ENCODE data around the gene DISP3. TPM values are rescaled to one million over a fixed set of nuclear protein-coding genes. Genes with fewer than 3 reads are reported as not detected.

The DISP3 gene
- total RNA-seq, 2 experiments from 2014 or later, result 0.63 to 0.65 TPM

- ChIA-PET POLR2A (interaction anchor here (1.1 kb wide), 1 partner anchor 24 kb away, joined by 3 read pairs; no protein-coding TSS in a partner anchor), CTCF (no interaction called here)
- H3K27me3 Mint-ChIP-seq, result peaks cover 17% of the 10 kb centered on the region
- TF ChIP-seq CTCF (IDR thresholded peaks at IDR 0.05), result no peak
- intact Hi-C loops (cut with micrococcal nuclease), result no loop called here
- H3K9me3 Mint-ChIP-seq, result peaks cover 18% of the 10 kb centered on the region
- no peaks in the 10 kb centered on the region for H3K4me1 Mint-ChIP-seq (ENCODE audit: low read depth)
- H3K36me3 Mint-ChIP-seq (ENCODE audit: low read depth), result peaks cover 8% of the 10 kb centered on the region
- DNase-seq (peak; percentile 23), ATAC-seq (peak; percentile 56)
- H3K4me3 Mint-ChIP-seq, result peak overlapping the region; percentile 46
- no peak overlapping the region for H3K27ac Mint-ChIP-seq
These were observed 22.5 kb downstream of the DISP3 start for GRCh38 chr1:11501491-11501897.

DNA sequence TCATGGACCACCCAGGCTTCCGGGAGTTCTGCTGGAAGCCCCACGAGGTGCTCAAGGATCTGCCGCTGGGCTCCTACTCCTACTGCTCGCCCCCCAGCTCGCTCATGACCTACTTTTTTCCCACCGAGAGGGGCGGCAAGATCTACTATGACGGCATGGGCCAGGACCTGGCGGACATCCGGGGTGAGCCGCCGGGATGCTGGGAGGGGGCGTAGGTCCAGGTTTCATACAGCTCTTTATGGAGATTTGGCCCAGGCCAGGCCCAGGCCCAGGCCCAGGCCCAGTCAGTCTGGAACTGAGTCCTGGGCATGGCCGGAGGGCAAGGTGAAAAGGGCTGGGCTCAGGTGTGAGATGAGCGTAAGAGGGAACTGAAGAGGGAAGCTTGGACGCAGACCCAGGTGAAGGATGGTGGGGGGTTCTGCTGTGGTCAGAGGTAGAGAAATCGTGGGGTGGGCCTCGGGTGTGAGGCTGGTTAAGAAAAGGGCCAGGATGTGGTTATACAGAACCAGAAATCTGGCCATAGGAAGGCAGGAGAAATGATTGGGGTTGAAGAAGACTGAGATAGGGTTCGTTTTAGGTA lies 23.0 kb downstream of the DISP3 start:
- Mint-ChIP-seq H3K9me3 (peaks cover 21% of the 10 kb centered on the region), H3K27me3 (peaks cover 17% of the 10 kb centered on the region), H3K4me1 (ENCODE audit: low read depth) (no peaks in the 10 kb centered on the region), H3K27ac (no peak overlapping the region), H3K36me3 (ENCODE audit: low read depth) (peaks cover 8% of the 10 kb centered on the region), H3K4me3 (peak overlapping the region; percentile 46)
- DNase-seq (no peak), ATAC-seq (no peak)
- ChIA-PET CTCF (no interaction called here), POLR2A (interaction anchor here (1.1 kb wide), 1 partner anchor 24 kb away, joined by 3 read pairs; no protein-coding TSS in a partner anchor)
- no peak for TF ChIP-seq CTCF (IDR thresholded peaks at IDR 0.05)
- intact Hi-C loops (cut with micrococcal nuclease), result no loop called here

GRCh38 chr1:11502516-11502915 lies 23.6 kb downstream of the DISP3 start:
- TF ChIP-seq CTCF (IDR thresholded peaks at IDR 0.05), result no peak
- intact Hi-C loops (cut with micrococcal nuclease), result no loop called here
- ATAC-seq (no peak), DNase-seq (no peak)
- Mint-ChIP-seq H3K4me3 (peak overlapping the region; percentile 46), H3K27me3 (peaks cover 17% of the 10 kb centered on the region), H3K9me3 (peaks cover 21% of the 10 kb centered on the region), H3K27ac (no peak overlapping the region), H3K36me3 (ENCODE audit: low read depth) (peaks cover 8% of the 10 kb centered on the region), H3K4me1 (ENCODE audit: low read depth) (no peaks in the 10 kb centered on the region)
- ChIA-PET POLR2A (no interaction called here), CTCF (no interaction called here)

DNA sequence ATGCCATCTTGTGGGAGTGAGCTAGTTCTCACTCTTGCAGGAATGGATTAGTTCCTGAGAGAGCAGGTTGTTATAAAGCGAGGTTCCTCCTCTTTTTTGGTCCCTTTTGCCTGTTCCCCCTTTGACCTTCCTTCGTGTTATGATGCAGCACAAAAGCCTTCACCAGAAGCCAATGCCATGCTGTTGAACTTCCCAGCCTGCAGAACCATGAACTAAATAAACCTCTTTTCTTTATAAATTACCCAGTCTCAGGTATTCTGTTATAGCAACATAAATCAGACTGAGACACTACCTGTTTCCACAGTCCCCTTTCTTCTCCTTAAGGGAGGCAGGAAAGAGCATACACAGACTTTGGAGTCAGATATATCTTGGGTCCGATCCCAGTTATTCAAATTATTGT lies 25.6 kb downstream of the DISP3 start:
- TF ChIP-seq CTCF (IDR thresholded peaks at IDR 0.05), result no peak
- no peaks in the 10 kb centered on the region for H3K4me1 Mint-ChIP-seq (ENCODE audit: low read depth)
- peaks cover 8% of the 10 kb centered on the region for H3K36me3 Mint-ChIP-seq (ENCODE audit: low read depth)
- ChIA-PET POLR2A (no interaction called here), CTCF (no interaction called here)
- DNase-seq (no peak), ATAC-seq (no peak)
- peaks cover 13% of the 10 kb centered on the region for H3K27me3 Mint-ChIP-seq
- no peak overlapping the region for H3K4me3 Mint-ChIP-seq
- H3K27ac Mint-ChIP-seq, result no peak overlapping the region
- H3K9me3 Mint-ChIP-seq, result peaks cover 23% of the 10 kb centered on the region
- intact Hi-C loops (cut with micrococcal nuclease), result no loop called here

DNA sequence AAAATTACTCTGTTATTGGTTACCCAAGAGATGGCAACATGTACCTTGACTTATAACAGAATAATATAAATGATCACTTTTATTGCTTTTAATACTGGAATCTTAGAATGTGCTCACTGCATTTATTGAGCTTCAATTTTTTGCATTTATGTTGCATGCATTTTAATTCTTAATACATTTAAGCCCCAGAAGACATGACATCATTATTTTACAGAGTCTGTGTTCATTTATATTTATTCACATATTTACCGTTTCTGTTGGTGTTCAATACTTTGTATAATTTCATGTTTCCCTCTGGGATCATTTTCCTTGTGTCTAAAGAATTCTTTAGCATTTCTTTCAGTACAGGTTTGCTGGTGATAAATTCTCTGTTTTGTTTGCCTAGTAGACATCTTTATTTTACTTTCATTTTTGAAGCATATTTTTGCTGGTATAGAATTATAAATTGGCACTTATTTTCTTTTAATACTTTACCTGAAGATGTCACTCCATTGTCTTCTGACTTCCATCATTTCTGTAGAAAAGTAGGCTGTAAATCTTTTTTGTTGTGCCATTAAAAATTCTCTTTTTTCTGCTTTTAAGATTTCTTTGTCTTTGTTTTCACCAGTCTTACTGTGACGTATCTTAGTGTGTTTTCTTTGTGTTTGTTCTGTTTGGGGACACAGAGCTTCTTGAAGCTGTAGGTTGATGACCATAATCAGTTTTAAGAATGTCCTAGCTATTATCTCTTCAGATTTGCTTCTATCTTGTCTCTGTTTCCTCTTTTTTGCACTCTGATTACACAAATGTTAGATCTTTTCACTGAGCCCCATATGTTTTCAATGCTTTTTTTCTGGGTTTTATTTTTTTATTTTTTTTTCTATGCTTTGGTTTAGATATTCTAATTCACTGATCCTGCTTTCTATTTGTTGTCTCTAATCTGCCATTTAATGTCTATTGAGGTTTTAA lies 26.9 kb downstream of the DISP3 start:
- no peak overlapping the region for H3K27ac Mint-ChIP-seq
- CTCF ChIA-PET, result no interaction called here
- intact Hi-C loops (cut with micrococcal nuclease), result no loop called here

More for the DNA sequence above, 26.9 kb downstream of the DISP3 start:
- Mint-ChIP-seq H3K4me3 (no peak overlapping the region), H3K4me1 (ENCODE audit: low read depth) (no peaks in the 10 kb centered on the region), H3K36me3 (ENCODE audit: low read depth) (peaks cover 8% of the 10 kb centered on the region), H3K9me3 (peaks cover 23% of the 10 kb centered on the region), H3K27me3 (peaks cover 8% of the 10 kb centered on the region)
- POLR2A ChIA-PET, result no interaction called here
- ATAC-seq (no peak), DNase-seq (no peak)
- TF ChIP-seq CTCF (IDR thresholded peaks at IDR 0.05), result no peak
